Measurements from ENCODE around the gene SEZ6.

The SEZ6 gene, protein sequence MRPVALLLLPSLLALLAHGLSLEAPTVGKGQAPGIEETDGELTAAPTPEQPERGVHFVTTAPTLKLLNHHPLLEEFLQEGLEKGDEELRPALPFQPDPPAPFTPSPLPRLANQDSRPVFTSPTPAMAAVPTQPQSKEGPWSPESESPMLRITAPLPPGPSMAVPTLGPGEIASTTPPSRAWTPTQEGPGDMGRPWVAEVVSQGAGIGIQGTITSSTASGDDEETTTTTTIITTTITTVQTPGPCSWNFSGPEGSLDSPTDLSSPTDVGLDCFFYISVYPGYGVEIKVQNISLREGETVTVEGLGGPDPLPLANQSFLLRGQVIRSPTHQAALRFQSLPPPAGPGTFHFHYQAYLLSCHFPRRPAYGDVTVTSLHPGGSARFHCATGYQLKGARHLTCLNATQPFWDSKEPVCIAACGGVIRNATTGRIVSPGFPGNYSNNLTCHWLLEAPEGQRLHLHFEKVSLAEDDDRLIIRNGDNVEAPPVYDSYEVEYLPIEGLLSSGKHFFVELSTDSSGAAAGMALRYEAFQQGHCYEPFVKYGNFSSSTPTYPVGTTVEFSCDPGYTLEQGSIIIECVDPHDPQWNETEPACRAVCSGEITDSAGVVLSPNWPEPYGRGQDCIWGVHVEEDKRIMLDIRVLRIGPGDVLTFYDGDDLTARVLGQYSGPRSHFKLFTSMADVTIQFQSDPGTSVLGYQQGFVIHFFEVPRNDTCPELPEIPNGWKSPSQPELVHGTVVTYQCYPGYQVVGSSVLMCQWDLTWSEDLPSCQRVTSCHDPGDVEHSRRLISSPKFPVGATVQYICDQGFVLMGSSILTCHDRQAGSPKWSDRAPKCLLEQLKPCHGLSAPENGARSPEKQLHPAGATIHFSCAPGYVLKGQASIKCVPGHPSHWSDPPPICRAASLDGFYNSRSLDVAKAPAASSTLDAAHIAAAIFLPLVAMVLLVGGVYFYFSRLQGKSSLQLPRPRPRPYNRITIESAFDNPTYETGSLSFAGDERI

DNA sequence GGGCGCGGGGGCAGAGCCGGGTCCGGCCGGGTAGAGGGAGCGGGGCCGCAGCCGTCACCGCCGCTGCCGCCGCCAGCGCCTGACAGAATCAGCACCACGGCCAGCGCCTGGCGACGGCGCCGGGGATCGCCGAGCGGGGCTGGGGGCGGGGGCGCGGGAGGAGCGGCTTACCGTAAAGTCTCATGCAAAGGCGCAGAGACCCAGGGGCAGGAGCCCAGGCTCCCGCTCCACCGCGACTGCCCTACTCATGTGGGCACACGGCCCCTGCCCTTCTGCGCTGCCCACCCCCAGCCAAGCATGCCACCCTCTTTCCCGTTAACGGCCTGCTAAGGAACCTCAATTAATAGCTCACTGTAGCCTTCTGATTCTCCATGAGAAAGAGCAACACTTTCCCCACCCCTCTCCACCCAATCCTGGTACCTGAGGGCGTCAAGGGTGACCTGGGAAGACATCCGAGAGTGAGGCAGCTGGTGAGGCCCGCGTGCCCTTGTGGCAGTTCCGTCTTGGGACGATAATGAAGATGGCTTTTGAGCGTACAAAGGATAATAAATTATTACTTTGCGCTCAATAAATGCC lies at the start of gene SEZ6:
Gene SEZ6 (minus strand): TSS at position 98 of the 576 bp plus-strand sequence. CDS start 164 bp downstream, outside the sequence.
- peak; percentile 52 to 81 (median 54) for DNase-seq (ENCODE audit: low read depth in 3 of 3)

DNA sequence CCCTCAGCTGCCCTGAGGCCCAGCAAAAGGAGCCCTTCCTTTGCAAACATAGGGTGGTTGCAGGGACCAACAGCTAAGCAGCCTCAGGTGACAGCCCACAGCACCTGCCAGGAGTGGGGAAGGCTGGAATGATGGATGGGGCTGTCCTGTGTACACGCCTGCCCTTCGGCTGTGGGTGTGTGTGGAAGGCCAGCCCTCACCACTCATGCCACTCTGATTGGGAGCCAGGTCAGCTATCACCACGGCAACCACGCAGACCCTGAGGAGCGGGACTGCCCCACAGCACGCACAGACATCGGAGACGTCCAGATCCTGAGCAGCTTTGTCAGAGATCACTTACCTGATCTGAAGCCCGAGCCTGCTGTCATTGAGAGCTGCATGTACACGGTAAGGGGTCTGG lies 49.0 kb upstream of the SEZ6 start:
- no peak for DNase-seq (ENCODE audit: low read depth in 3 of 3)

DNA sequence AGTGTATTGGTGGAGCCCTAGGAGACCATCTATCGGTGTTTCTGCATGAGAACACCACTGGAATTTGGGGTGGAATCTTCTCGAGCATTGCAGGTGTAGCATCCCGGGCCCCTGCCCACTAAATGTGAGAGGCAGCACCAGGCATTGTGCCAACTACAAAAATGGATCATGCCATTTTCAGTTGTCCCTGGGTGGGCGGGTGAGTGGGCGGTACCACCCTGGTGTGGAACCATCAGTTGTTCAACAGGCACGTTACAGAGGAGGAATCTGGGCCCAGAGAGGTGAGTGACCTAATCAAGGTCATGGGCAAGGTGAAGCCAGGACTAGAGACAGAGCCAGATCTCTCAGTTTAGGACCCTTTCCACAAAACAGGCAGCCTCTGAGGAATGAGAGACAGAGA lies 45.9 kb upstream of the SEZ6 start:
- no peak for DNase-seq (ENCODE audit: low read depth in 3 of 3)

DNA sequence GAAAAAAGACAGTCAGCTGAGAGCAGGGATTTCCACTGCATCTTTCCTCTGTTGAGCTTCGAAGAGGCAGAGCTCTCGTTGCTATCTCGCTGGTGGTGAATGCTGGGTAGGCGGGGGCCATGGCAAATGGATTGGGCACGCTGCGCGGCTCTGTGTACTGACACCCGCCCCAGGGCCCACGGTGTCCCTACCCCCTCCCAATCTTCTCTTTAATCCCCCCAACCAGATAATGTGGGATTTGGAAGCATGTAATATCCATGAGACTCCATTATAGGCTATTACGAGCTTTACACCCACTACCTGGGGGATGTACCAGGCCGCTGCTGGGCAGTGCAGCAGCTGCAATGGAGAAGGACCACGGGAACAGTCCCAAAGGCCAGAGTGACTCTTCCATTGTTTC lies 45.4 kb upstream of the SEZ6 start:
- DNase-seq (ENCODE audit: low read depth in 3 of 3), result no peak

DNA sequence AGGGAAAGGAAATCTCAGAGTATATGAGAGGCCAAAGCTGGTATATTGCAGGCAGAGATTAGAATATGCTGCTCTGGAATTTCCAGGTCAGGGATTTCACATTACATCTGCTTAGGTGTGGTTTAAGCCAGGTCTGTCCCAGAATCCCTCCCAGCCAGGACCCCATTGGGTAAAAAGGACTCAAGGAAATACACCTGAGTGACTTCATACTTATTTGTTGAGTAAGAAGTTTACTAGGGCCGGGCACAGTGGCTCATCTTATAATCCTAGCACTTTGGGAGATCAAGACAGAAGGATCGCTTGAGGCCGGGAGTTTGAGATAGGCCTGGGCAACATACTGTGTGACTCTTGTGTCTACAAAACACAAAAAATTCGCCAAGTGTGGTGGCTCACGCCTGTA lies 44.3 kb upstream of the SEZ6 start:
- DNase-seq (ENCODE audit: low read depth in 3 of 3), result no peak

DNA sequence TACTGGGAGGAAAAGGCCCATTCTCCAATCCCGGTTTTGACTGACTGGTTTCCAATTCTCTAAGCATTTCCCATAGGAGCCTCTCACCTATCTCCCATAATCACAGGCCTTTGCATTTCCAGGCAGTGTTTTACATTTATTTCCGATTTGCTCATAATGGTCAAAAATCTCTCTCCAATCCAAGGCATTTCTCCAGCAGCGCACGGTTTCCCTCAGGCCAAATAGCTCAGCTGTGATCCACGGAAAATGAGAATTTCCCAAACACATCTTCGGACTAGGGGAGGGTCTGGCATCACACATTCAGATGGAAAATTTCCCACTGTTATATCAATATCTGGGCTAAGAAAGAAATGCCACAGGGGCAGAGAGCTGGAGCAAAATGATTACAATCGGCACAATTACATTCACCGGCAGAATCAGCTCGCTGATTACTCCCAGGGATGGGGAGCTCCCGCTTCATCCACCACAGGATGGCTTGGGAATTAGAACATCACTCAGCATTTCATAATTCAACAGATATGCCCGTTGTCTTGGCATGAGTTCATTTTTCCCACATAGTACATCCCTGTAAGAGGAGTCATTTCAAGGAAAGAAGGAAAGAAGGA lies 43.8 kb upstream of the SEZ6 start:
- DNase-seq (ENCODE audit: low read depth in 3 of 3), result no peak

DNA sequence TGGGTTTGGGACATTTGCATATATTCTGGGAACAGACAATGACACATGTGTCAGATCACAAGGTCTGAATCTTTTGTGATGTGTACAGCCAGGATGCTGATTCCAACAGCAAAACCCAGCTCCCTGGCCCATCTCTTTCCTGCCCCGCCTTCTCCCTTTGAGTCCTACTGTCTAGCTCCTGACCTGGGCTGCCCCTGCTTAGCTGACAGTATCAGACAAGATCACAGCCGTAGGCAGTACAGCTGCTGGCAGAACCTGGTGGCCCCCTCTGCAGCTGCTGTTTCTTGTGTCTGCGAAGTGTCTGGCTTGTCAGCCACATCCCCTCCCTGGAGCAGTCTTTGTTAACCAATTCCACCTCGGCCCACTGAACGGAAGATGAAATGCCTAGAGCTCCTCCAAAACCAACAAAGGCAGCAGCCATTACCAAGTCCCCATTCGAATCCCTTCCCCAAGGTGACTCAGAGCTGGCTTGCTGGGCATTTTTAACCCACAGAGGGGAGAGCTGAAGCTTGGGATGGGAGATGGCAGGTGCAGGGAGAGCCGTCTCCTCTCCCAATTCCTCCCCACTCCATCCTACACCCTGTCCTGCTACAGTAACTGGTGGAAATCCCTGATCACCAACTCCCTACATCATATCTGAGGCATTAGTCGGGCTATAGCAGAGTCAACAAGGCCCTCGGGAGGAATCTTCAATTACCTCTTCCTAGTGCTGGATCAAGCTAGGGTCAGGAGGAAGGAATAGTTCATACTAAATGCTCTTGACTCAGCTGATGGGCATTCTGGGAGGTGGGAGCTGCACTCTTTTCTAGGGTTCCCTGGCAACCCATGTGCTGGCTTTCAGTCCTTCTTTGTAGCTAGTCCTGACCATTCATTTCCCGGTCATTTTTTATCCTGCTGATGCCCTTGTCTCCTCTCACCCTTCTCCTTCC lies 42.9 kb upstream of the SEZ6 start:
- DNase-seq (ENCODE audit: low read depth in 3 of 3), result no peak

DNA sequence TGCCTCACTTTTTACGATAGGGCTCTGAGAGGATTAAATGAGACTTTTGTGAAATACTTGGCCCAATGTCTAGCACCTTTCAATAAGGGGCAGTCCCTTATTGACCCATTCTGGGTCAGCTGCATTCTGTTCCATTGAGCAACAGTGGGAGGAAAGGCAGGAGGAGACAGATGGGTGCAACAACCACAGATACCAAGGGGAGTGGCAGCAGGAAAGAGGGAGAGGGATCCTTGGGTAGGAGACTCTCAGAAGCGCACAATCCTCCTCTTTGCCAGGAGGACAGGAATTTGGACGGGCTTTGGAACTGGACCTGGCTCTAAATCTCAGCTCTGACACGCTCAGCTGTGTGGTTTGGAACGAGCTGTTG lies 40.6 kb upstream of the SEZ6 start:
- no peak for DNase-seq (ENCODE audit: low read depth in 3 of 3)

DNA sequence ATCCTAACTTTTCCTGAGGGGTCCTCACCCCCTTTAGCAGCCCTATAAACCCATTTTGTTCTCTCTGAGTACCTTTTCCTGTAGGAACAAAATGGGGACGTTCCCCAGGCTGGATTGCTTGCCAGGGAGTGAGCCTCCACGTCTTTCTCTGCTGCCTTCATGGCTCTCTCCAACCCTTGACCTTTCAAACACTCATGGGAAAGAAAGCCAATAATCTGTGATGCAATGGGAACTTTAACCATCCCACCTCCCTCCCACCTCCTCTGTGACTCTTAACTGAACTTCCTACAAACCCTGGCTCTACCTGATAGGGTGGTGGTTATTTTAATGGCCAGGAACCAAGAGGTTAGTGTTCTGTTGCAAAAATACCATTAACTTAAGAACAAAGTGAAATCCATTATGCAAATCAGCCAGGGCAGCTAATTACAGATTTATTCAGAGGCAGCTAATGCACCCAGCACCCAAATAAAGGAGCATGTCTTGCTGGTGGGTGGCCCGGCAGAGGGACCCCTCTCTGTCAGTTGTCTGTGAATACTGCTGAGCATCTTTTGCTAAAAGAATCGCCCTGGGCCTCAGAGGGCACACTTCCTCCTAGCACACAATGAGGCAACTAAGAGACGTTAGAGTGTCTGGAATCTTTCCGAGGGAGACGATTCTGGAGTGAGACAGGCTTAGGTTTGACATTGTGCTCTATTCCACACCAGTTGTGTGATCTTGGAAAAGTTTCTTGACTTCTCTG lies 40.1 kb upstream of the SEZ6 start:
- no peak for DNase-seq (ENCODE audit: low read depth in 3 of 3)

DNA sequence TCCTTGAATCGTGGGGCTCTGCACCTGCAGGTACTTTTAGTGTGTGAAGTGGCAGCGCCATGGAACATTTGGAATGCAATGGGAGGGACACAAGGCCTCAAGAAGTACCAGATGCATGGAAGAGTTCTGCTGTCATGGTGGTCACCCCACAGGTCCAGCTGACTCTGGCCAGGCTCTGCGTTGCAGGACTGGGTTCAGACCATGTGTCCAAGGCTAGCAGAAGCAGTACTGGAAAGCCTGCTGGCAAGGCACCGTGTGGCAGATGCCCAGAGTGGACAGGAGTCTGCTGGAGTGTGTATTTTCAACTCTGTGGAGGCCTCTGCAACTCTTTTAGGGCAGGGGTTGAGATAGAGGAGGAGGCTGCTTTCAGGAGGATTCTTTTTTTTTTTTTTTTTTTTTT lies 39.2 kb upstream of the SEZ6 start:
- no peak for DNase-seq (ENCODE audit: low read depth in 3 of 3)

DNA sequence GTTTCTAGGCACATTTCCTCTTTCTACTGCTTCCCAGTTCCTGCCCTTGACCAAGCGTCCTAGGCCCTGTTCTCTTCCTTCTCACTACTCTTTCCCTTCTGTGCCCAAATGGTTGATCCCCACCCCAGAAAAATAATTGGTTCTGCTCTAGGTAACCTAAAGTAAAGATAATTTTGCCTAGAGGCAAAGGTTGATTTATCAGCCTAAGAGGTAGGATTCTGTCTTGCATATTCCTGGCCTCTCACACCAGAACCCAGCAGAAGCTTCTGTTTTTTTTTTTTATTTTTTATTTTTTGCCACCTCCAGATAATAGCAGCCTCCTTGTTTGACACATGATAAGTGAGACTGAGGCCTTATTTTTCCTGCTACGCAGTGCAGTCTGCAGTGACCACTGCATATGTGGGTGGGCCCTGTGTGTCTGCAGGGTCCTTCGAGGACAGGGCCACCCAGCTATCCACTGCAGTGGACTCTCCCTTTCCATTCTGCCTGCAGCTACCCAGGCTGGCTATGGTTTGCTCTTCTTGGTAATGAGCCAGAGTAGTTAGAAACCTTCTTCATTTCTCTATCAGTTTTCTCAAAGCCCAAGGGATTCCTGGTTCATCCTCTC lies 37.8 kb upstream of the SEZ6 start:
- DNase-seq (ENCODE audit: low read depth in 3 of 3), result no peak

DNA sequence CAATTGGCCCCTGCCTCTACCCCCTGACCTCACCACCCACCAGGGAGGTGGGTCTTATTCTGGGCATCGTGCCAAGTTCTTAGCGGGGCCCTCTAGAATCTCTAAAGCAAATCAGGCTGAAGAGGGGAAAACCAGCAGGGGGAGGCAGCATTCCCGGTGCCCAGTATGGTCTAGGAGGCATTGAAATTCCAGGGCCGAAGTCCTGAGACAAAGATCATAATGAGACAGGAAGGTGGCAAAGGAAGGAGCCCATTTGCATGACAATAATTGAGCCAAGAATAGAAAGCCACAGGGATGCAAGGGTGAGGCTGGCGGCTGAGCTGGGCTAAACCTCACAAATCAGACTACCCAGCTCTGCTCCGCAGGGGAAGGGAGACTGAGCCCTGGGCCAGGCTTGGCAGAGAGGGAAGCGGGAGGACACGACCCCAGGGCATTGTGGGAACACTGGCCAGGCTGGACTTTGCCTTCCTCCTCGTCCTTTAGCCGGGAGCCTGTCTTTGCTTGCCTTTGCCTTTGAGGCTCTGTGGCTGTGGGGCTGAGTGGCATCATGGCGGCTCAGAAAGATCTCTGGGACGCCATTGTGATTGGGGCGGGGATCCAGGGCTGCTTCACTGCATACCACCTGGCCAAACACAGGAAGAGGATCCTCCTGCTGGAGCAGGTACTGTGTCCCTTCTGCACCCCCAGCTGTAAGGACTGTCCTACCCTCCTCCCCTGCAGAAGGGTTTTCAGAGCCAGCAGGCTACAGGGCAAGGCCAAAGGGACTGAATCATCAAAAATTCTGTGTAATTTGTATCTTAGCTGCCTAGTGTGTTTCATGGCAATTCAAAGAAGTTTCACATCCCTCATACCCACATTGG lies 37.1 kb upstream of the SEZ6 start, which contains the start of gene PIPOX:
Gene PIPOX (plus strand): TSS at position 463 of the 860 bp plus-strand sequence. CDS start 85 bp downstream, at position 548.
- no peak for DNase-seq (ENCODE audit: low read depth in 3 of 3)

DNA sequence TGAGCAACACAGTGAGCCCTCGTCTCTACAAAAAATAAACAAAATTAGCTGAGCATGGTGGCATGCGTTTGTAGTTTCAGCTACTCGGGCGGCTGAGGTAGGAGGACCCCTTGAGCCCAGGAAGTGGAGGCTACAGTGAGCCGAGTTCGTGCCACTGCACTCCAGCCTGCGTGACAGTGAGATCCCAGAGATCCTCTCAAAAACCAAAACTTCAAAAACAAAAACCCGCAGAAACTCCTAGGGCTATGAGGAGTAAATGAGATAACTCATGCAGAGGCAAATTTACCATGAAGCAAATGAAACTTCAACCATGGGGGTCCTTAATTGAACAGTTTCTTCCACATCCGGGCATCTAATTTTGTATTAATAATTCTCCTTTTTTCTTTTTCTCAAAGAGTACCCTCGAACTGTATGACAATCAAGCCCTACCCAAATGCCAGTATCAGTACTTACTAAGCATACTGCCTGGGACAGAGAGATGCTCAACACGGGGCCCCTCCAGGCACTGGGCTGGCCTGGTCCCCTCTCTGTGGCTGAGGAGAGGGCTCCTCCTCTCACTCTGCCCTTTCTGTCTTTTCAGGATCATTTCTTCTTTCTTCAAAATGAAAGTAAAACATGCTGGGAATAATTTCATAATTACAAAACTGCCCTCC lies 36.3 kb upstream of the SEZ6 start:
- DNase-seq (ENCODE audit: low read depth in 3 of 3), result no peak

DNA sequence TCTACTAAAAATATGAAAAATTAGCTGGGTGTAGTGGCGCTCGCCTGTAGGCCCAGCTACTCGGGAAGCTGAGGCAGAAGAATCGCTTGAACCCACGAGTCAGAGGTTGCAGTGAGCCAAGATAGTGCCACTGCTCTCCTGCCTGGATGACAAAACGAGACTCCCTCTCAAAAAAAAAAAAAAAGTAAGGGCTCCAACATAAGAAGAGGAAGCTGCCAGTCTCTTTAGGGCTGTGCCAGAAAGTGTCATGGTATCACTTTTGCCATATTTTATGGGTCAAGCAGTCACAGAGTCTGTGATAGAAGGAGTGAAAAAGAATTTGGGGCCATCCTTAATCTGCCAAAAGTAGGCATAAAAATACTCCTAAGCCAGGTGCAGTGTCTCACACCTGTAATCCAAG lies 35.7 kb upstream of the SEZ6 start:
- no peak for DNase-seq (ENCODE audit: low read depth in 3 of 3)

DNA sequence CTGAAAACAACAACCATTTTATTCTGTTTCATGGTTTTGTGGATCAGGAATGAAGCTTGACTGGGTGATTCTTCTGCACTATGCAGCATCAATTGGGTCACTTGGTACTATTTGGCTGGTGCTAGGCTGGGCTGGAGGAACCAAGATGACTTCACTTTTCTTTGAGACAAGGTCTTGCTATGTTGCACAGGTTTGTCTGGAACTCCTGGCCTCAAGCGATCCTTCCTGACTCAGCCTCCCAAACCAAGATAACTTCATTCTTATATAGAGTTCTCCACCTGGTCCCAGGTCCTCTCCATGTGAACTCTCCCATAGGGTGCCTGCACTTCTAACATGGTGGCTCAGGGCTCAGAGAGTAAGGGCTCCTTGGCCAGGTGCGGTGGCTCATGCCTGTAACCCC lies 35.3 kb upstream of the SEZ6 start:
- no peak for DNase-seq (ENCODE audit: low read depth in 3 of 3)

DNA sequence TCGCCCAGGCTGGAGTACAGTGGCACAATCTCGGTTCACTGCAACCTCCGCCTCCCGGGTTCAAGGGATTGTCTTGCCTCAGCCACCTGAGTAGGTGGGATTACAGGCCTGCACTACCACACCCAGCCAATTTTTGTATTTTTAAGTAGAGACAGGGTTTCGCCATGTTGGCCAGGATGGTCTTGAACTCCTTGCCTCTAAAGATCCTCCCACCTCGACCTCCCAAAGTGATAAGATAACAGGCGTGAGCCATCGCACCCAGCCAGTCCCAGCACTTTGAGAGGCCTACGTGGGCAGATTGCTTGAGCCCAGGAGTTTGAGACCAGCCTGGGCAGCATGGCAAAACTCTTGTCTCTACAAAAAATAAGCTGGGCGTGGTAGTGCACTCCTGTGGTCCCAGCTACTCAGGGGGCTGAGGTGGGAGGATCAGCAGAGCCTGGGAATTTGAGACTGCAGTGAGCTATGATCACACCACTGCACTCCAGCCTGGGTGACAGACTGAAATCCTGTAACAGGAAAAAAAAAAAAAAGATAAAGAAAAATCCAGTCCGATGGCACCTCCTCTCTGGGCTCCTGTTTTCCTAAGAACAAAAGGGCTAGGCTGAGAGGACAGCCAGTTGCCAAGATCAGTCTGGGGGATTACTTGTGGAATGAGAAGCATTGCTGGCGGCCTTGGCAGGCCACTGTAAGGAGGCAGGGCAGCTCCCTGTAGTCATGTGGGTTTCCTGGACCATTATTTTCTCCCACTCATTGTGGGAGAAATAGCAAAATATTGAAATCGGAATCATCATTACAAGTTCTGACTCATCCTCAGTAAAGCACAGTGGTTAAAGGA lies 34.1 kb upstream of the SEZ6 start:
- DNase-seq (ENCODE audit: low read depth in 3 of 3), result no peak

DNA sequence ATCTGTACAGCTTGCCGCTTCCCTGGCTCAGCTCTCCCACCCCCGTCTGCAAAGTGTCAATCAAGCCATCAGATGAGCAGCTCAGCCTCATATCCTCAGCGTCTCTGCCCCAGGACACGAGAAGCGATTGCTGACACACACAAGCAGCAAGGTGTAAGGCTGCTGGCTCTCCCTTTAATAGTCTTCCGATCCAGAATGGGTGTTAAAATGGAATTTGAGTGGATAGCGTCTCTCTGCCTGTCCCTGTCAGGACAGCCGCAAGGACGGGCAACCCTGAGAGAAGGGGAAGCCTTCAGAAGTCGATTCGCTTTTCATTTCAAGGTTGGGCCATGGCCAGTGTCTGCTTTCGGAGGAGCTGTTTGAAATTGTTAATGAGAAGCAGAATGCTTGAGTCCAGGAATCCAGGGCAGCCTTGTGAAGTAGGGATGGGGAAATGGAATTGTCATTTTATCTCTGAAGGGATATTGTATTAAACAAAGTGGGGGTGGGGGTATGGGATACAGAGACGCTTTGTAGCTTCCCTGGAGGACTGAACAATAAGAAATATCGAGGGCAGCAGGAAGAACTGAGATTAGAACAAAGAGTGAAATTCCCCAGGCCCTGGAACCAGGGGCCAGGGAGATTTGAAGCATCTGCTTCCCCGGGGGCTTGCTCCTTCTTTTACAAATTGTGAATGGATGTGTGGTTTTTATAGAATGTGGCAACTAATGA lies 32.4 kb upstream of the SEZ6 start:
- no peak for DNase-seq (ENCODE audit: low read depth in 3 of 3)

Data from stimulated activated CD4-positive, alpha-beta T cell treated with anti-CD3 and anti-CD28 coated beads, TNF-alpha, amount 100 ng/mL, for 48 hours (primary cell).